Measurements from ENCODE around the gene ZNF385B. TPM values are rescaled to one million over a fixed set of nuclear protein-coding genes. Genes with fewer than 3 reads are reported as not detected.
A peak's percentile ranks its signal among the peaks of the same experiment; 100 is the strongest.

Gene ZNF385B
- total RNA-seq, 1 experiment from 2014 or later = 9.3 TPM

GRCh38 chr2:179861027-179861415 is 391 bp downstream of the ZNF385B start:
- ChIA-PET RAD21 (ENCODE audit: low non-redundant PET in 1 of 2, low total read pairs in 2 of 2, uncharacterized antibody in 2 of 2, unreplicated experiment in 2 of 2) (interaction anchor here (0.6 kb wide), 2 partner anchors 24 to 217 kb away, joined by 3 to 5 read pairs; no protein-coding TSS in a partner anchor), POLR2A (no interaction called here), CTCF (no interaction called here)
- peak overlapping the region; percentile 89 for H3K4me2 ChIP-seq (ENCODE audit: low read length)
- peak overlapping the region; percentile 22 for H2AFZ ChIP-seq (ENCODE audit: low read depth, low read length, poor library complexity, severe bottlenecking)
- peak overlapping the region; percentile 58 to 66 for H3K4me3 ChIP-seq (replicated peaks in 1 of 2; ENCODE audit: low read depth in 1 of 2, low read length in 2 of 2)
- H3K27ac ChIP-seq (ENCODE audit: low read depth, low read length) = peak overlapping the region; percentile 33; the same call in 1 of the 2 replicates
- no TSS peak for BruUV-seq (replicated peaks)
- intact Hi-C loops (cut with micrococcal nuclease) = no loop called here
- DNase-seq (ENCODE audit: low read depth, low spot score) = no peak
- H3K9me2 ChIP-seq (ENCODE audit: insufficient read depth) = no peaks in the 10 kb centered on the region
- H3K79me2 ChIP-seq (ENCODE audit: insufficient read depth, low read length) = no peaks in the 10 kb centered on the region
- no peak for TF ChIP-seq ZBTB33 (IDR thresholded peaks at IDR 0.05; ENCODE audit: extremely low read depth, insufficient replicate concordance, low read length)
- no peak for TF ChIP-seq JUND (IDR thresholded peaks at IDR 0.05)
- TF ChIP-seq POLR2AphosphoS5 (IDR thresholded peaks at IDR 0.05; ENCODE audit: low read depth, low read length) = peak; percentile 41
- peak; percentile 66; the same call in 1 of the 2 replicates for TF ChIP-seq ZFX (IDR thresholded peaks at IDR 0.05)
- TF ChIP-seq SP1 (IDR thresholded peaks at IDR 0.05; ENCODE audit: low read depth) = no peak
- no peak for TF ChIP-seq FOSL1 (IDR thresholded peaks at IDR 0.05; ENCODE audit: low read depth)
- no peak for TF ChIP-seq EGR1 (IDR thresholded peaks at IDR 0.05; ENCODE audit: low read depth)
- no peak for TF ChIP-seq POLR2A (IDR thresholded peaks at IDR 0.05; ENCODE audit: borderline replicate concordance, extremely low read depth, insufficient read depth, insufficient read length)
- ATAC-seq = peak; percentile 91
- peaks cover 2 to 15% of the 10 kb centered on the region in 2 experiments; a peak in 3 of 4 replicates for H3K4me1 ChIP-seq (ENCODE audit: control insufficient read depth in 1 of 2, insufficient read depth in 2 of 2, low read length in 2 of 2)
- no peaks in the 10 kb centered on the region for H3K27me3 ChIP-seq (ENCODE audit: insufficient read depth, low read length)
- H3K36me3 ChIP-seq (ENCODE audit: control insufficient read depth in 1 of 2, insufficient read depth in 2 of 2, low read length in 2 of 2) = no peaks in the 10 kb centered on the region
- peak overlapping the region; percentile 59 for H3K9ac ChIP-seq (ENCODE audit: low read length)
- no peaks in the 10 kb centered on the region for H3K9me3 ChIP-seq (ENCODE audit: control insufficient read depth in 1 of 2, insufficient read depth in 1 of 2, low read depth in 1 of 2, low read length in 2 of 2)
- H4K20me1 ChIP-seq (ENCODE audit: insufficient read depth) = no peaks in the 10 kb centered on the region

Data from HCT116 (cell line).